ENCODE results near the gene KLHL5. TPM values are rescaled to one million over a fixed set of nuclear protein-coding genes. Genes with fewer than 3 reads are reported as not detected.

The KLHL5 gene
- total RNA-seq, 1 donor from 2014 or later, result 65.9 TPM

GRCh38 chr4:39083164-39083563, 21.1 kb downstream of the KLHL5 start:
- H3K4me3 ChIP-seq, result no peak overlapping the region
- Mint-ChIP-seq H3K27ac (no peak overlapping the region), H3K36me3 (peaks cover 17% of the 10 kb centered on the region), H3K27me3 (ENCODE audit: insufficient read depth, low read depth) (no peaks in the 10 kb centered on the region), H3K4me3 (no peak overlapping the region), H3K9me3 (no peaks in the 10 kb centered on the region), H3K4me1 (no peaks in the 10 kb centered on the region)
- H3K4me1 ChIP-seq, result no peaks in the 10 kb centered on the region
- H4K20me1 ChIP-seq (ENCODE audit: low read depth), result no peaks in the 10 kb centered on the region
- H3K4me2 ChIP-seq, result no peak overlapping the region
- no peak overlapping the region for H3K9ac ChIP-seq
- no peaks in the 10 kb centered on the region for H3K36me3 ChIP-seq
- H3K9me3 ChIP-seq (ENCODE audit: low read depth), result no peaks in the 10 kb centered on the region
- no peak for DNase-seq (ENCODE audit: low spot score)
- H3F3A ChIP-seq (ENCODE audit: low read depth), result no peaks in the 10 kb centered on the region
- no peaks in the 10 kb centered on the region for H3K27me3 ChIP-seq
- H2AFZ ChIP-seq (replicated peaks), result no peak overlapping the region
- no peak overlapping the region for H3K27ac ChIP-seq
- no peaks in the 10 kb centered on the region for H3K79me2 ChIP-seq (ENCODE audit: low read depth)
- TF ChIP-seq EZH2phosphoT487 (IDR thresholded peaks at IDR 0.05) (no peak), EZH2 (IDR thresholded peaks at IDR 0.05) (no peak), CTCF (IDR thresholded peaks at IDR 0.05) (no peak)

GRCh38 chr4:39085891-39086290, 23.9 kb downstream of the KLHL5 start:
- TF ChIP-seq CTCF (IDR thresholded peaks at IDR 0.05) (no peak), EZH2phosphoT487 (IDR thresholded peaks at IDR 0.05) (no peak), EZH2 (IDR thresholded peaks at IDR 0.05) (no peak)
- no peak overlapping the region for H3K4me2 ChIP-seq
- Mint-ChIP-seq H3K36me3 (peaks cover 9% of the 10 kb centered on the region), H3K4me1 (no peaks in the 10 kb centered on the region), H3K27ac (no peak overlapping the region), H3K4me3 (no peak overlapping the region), H3K9me3 (no peaks in the 10 kb centered on the region), H3K27me3 (ENCODE audit: insufficient read depth, low read depth) (no peaks in the 10 kb centered on the region)
- H3F3A ChIP-seq (ENCODE audit: low read depth), result no peaks in the 10 kb centered on the region
- no peaks in the 10 kb centered on the region for H3K4me1 ChIP-seq
- no peaks in the 10 kb centered on the region for H3K9me3 ChIP-seq (ENCODE audit: low read depth)
- no peak overlapping the region for H3K27ac ChIP-seq
- H2AFZ ChIP-seq (replicated peaks), result no peak overlapping the region
- DNase-seq (ENCODE audit: low spot score), result no peak
- no peak overlapping the region for H3K9ac ChIP-seq
- H3K79me2 ChIP-seq (ENCODE audit: low read depth), result no peaks in the 10 kb centered on the region
- no peak overlapping the region for H3K4me3 ChIP-seq
- H3K27me3 ChIP-seq, result no peaks in the 10 kb centered on the region
- H3K36me3 ChIP-seq, result no peaks in the 10 kb centered on the region
- H4K20me1 ChIP-seq (ENCODE audit: low read depth), result no peaks in the 10 kb centered on the region

DNA sequence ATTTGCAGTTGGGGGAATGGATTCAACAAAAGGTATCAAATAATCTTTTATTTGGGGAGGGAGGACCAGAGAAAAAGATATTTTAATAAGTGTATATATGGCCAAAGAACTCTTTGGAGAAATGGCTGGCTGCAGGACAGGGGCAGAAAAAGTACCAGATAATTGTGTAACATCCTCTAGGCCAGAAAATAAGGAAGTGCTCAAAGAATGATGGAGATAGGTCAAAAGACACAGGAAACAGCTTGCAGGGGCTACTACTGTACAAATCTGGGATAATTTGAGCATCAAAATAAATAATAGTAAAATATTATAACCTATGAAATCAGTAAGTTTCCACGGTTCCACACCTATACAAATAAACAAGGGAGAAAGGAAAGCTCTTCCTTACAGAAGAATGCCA, 34.8 kb downstream of the KLHL5 start:
- Histone ChIP-seq H3K27ac (no peak overlapping the region), H3K4me1 (no peaks in the 10 kb centered on the region), H3K36me3 (no peaks in the 10 kb centered on the region), H3K4me2 (no peak overlapping the region), H3F3A (ENCODE audit: low read depth) (no peaks in the 10 kb centered on the region), H3K4me3 (no peak overlapping the region), H4K20me1 (ENCODE audit: low read depth) (no peaks in the 10 kb centered on the region), H3K79me2 (ENCODE audit: low read depth) (no peaks in the 10 kb centered on the region), H3K9ac (no peak overlapping the region), H2AFZ (replicated peaks) (no peak overlapping the region), H3K9me3 (ENCODE audit: low read depth) (no peaks in the 10 kb centered on the region), H3K27me3 (no peaks in the 10 kb centered on the region)
- no peak for DNase-seq (ENCODE audit: low spot score)
- TF ChIP-seq EZH2 (IDR thresholded peaks at IDR 0.05), result no peak
- no peak for TF ChIP-seq CTCF (IDR thresholded peaks at IDR 0.05)
- no peak for TF ChIP-seq EZH2phosphoT487 (IDR thresholded peaks at IDR 0.05)
- H3K4me1 Mint-ChIP-seq, result no peaks in the 10 kb centered on the region
- no peaks in the 10 kb centered on the region for H3K27me3 Mint-ChIP-seq (ENCODE audit: insufficient read depth, low read depth)
- H3K9me3 Mint-ChIP-seq, result no peaks in the 10 kb centered on the region
- H3K4me3 Mint-ChIP-seq, result no peak overlapping the region
- no peak overlapping the region for H3K27ac Mint-ChIP-seq
- H3K36me3 Mint-ChIP-seq, result peaks cover 5% of the 10 kb centered on the region

All from neural progenitor cell (in vitro differentiated cells).